ENCODE results near the gene CTNNA3.

The CTNNA3 gene

GRCh38 chr10:66982053-66982420 lies 714.0 kb downstream of the CTNNA3 start:
- DNase-seq (ENCODE audit: low read depth, low spot score), result no peak
- no peak overlapping the region for H3K27ac ChIP-seq

- no peak overlapping the region for H3K27ac ChIP-seq
Observed at GRCh38 chr10:66981361-66982052, 714.5 kb downstream of the CTNNA3 start.

GRCh38 chr10:66980246-66980815 lies 715.7 kb downstream of the CTNNA3 start:
- no peak overlapping the region for H3K27ac ChIP-seq
- DNase-seq (ENCODE audit: low read depth, low spot score), result no peak

More at GRCh38 chr10:66981361-66982052, 714.5 kb downstream of the CTNNA3 start:
- DNase-seq (ENCODE audit: low read depth, low spot score), result no peak

- H3K27ac ChIP-seq, result no peak overlapping the region
- DNase-seq (ENCODE audit: low read depth, low spot score), result no peak
Observed at GRCh38 chr10:66964946-66965345, 731.0 kb downstream of the CTNNA3 start.

GRCh38 chr10:66958466-66958865 lies 737.5 kb downstream of the CTNNA3 start:
- no peak overlapping the region for H3K27ac ChIP-seq
- DNase-seq (ENCODE audit: low read depth, low spot score), result no peak

- no peak overlapping the region for H3K27ac ChIP-seq
- DNase-seq (ENCODE audit: low read depth, low spot score), result no peak
Observed at GRCh38 chr10:66951896-66952295, 744.1 kb downstream of the CTNNA3 start.

- no peak for DNase-seq (ENCODE audit: low read depth, low spot score)
- no peak overlapping the region for H3K27ac ChIP-seq
Observed at GRCh38 chr10:66943590-66943989, 752.4 kb downstream of the CTNNA3 start.

GRCh38 chr10:66942407-66942806 lies 753.6 kb downstream of the CTNNA3 start:
- no peak overlapping the region for H3K27ac ChIP-seq
- no peak for DNase-seq (ENCODE audit: low read depth, low spot score)

GRCh38 chr10:66941491-66941890 lies 754.5 kb downstream of the CTNNA3 start:
- no peak for DNase-seq (ENCODE audit: low read depth, low spot score)
- H3K27ac ChIP-seq, result no peak overlapping the region

GRCh38 chr10:66940965-66941364 lies 755.0 kb downstream of the CTNNA3 start:
- no peak for DNase-seq (ENCODE audit: low read depth, low spot score)
- H3K27ac ChIP-seq, result no peak overlapping the region

- no peak overlapping the region for H3K27ac ChIP-seq
- DNase-seq (ENCODE audit: low read depth, low spot score), result no peak
Observed at GRCh38 chr10:66934711-66935110, 761.3 kb downstream of the CTNNA3 start.

- no peak for DNase-seq (ENCODE audit: low read depth, low spot score)
- H3K27ac ChIP-seq, result no peak overlapping the region
Observed at GRCh38 chr10:66931949-66932343, 764.0 kb downstream of the CTNNA3 start.

- H3K27ac ChIP-seq, result no peak overlapping the region
- no peak for DNase-seq (ENCODE audit: low read depth, low spot score)
Observed at GRCh38 chr10:66931340-66931948, 764.6 kb downstream of the CTNNA3 start.

GRCh38 chr10:66929375-66929774 lies 766.6 kb downstream of the CTNNA3 start:
- DNase-seq (ENCODE audit: low read depth, low spot score), result no peak
- H3K27ac ChIP-seq, result no peak overlapping the region

- DNase-seq (ENCODE audit: low read depth, low spot score), result no peak
- H3K27ac ChIP-seq, result no peak overlapping the region
Observed at GRCh38 chr10:66928776-66929175, 767.2 kb downstream of the CTNNA3 start.

GRCh38 chr10:66927971-66928770 lies 767.8 kb downstream of the CTNNA3 start:
- no peak overlapping the region for H3K27ac ChIP-seq
- DNase-seq (ENCODE audit: low read depth, low spot score), result no peak

- no peak overlapping the region for H3K27ac ChIP-seq
- no peak for DNase-seq (ENCODE audit: low read depth, low spot score)
Observed at GRCh38 chr10:66927251-66927935, 768.6 kb downstream of the CTNNA3 start.

- H3K27ac ChIP-seq, result no peak overlapping the region
- DNase-seq (ENCODE audit: low read depth, low spot score), result no peak
Observed at GRCh38 chr10:66926841-66927240, 769.2 kb downstream of the CTNNA3 start.

GRCh38 chr10:66925896-66926715 lies 769.9 kb downstream of the CTNNA3 start, which contains the start of gene LRRTM3:
Gene LRRTM3, plus strand, starts transcription at chr10:66926036.
- DNase-seq (ENCODE audit: low read depth, low spot score), result peak; percentile 18

More at GRCh38 chr10:66925896-66926715, 769.9 kb downstream of the CTNNA3 start, which contains the start of gene LRRTM3:
- no peak within 1 kb of the TSS for H3K27ac ChIP-seq

Measured in epithelial cell of prostate (primary cell).